HG02840 (cell line): Measurements from ENCODE around the gene PLAAT2.
"Not testable (repeated sequence)": the region's sequence is repeated elsewhere in the genome, so short reads cannot be mapped to it uniquely, and the experiment has no call there.

Source experiments
- ATAC-seq: cut with Tn5 transposase; IDR thresholded peaks from one replicate; pipeline ENCODE4 v1.9.1; 2021; ENCODE audit warnings: mild to moderate bottlenecking, moderate library complexity, moderate number of reproducible peaks; ENCODE audit not compliant: unreplicated experiment, low FRiP score

PLAAT2 gene

GRCh38 chr11:63551091-63551888, 11.9 kb downstream of the PLAAT2 start:
- no peak for ATAC-seq

DNA sequence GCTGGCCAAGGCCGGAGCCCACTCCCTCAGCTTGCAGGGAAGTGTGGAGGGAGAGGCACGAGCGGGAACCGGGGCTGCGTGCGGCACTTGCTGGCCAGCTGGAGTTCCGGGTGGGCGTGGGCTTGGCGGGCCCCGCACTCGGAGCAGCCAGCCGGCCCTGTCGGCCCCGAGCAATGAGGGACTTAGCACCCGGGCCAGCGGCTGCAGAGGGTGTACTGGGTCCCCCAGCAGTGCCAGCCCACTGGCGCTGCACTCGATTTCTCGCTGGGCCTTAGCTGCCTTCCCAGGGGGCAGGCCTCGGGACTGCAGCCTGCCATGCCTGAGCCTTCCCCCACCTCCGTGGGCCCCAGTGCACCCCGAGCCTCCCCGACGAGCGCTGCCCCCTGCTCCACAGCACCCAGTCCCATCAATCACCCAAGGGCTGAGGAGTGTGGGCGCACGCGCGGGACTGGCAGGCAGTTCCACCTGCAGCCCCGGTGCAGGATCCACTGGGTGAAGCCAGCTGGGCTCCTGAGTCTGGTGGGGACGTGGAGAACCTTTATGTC, 13.0 kb downstream of the PLAAT2 start:
- ATAC-seq: not testable (repeated sequence)

- no peak for ATAC-seq
Observed at GRCh38 chr11:63549411-63549810, 13.8 kb downstream of the PLAAT2 start.

DNA sequence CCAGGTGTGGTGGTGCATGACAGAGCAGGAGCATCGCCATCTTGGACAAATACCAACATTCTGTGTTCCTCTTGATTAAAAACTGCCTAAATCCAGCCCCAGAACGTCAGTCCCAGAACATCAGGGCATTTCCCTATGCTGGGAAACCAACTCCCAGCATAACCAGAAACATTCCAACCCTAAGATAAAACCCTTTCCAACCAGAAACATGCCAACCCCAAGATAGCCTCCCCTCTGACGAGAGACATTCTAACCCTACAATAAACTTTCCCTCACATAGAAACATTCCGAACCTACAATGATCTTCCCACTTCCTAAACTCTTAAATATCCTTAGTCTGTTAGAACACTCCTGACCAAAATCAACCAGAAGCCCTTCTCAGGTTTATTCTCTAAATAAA, 15.0 kb downstream of the PLAAT2 start:
- ATAC-seq: no peak

DNA sequence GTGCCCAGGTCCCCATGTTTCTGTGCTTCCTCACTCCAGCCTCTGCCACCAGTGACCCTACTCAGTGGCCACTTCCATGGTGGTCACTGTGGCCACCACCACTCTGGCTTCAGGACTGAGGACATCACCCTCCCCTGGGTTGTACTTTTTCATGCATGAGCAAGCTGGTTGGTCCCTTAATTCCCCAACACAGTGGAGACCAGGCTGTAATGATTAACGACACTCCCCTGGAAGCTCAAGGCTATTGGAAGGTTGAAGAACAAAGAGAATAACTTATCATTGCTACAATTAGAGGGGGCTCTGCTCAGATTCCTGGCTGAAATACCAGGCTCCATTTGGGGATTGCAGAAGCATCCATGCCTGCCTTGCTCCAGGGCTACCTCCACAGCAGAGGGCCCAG, 16.1 kb downstream of the PLAAT2 start:
- ATAC-seq: no peak

- no peak for ATAC-seq
Observed at GRCh38 chr11:63543711-63544110, 19.5 kb downstream of the PLAAT2 start.

GRCh38 chr11:63542506-63542905, 20.7 kb downstream of the PLAAT2 start:
- ATAC-seq: not testable (repeated sequence)

GRCh38 chr11:63537293-63538101, 25.7 kb downstream of the PLAAT2 start:
- ATAC-seq: no peak

GRCh38 chr11:63536669-63537292, 26.4 kb downstream of the PLAAT2 start, which contains the start of gene PLAAT4:
TSS of gene PLAAT4 (plus strand) at chr11:63536808. CDS start at chr11:63536869, 61 bp downstream.
- no peak for ATAC-seq

- ATAC-seq: no peak
Observed at GRCh38 chr11:63535734-63536133, 27.4 kb downstream of the PLAAT2 start.

GRCh38 chr11:63534895-63535461, 28.2 kb downstream of the PLAAT2 start:
- no peak for ATAC-seq

DNA sequence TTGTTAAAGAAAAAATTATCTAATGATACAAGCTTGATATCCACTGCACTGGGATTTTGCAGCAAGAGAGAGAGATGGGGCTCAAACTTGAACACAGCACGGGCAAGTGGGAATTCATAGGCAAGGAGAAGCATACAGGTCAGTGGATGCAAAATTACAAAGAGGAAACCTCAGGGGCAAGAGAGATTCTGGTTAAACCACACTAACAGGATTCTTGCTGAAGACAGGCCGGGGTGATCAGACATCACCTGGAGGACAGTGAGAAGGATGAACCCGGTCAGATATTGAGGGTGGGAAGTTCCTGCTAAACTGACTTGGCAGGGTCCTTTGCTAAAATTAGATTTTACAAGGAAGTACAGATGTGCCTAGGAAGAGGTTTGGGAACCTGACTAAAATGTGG, 29.1 kb downstream of the PLAAT2 start:
- ATAC-seq: no peak

DNA sequence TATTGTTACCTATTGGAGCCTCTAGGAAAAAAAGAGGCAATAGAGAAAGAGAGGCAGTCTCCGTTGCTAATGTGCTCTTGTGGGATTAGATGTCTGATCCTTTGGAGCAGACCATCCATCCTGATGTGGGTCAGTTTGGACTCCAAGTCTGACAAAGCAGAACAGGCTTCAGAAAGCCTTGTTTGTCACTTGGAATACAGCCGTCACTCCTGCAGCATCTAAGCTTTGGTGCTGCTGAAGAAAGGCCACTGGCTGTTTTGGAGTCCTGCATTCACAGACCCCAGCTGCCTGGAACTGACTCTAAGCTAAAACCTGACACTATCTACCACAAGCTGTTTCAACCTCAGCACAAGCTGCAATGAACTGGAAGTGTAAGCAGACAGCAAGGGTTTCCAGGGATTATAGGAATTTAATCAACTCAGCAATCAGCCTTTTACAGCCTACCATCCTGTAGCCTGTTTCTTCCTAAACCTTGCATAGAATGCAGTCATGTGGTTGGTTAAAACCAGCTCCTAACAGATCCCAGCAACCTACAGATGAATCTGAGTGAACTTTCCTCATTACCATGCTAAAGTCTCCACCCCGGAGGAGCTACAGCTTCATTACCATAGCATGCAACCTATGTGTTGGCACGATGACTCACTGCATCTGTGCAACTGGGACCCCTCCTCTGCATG, 30.2 kb downstream of the PLAAT2 start:
- ATAC-seq: no peak

DNA sequence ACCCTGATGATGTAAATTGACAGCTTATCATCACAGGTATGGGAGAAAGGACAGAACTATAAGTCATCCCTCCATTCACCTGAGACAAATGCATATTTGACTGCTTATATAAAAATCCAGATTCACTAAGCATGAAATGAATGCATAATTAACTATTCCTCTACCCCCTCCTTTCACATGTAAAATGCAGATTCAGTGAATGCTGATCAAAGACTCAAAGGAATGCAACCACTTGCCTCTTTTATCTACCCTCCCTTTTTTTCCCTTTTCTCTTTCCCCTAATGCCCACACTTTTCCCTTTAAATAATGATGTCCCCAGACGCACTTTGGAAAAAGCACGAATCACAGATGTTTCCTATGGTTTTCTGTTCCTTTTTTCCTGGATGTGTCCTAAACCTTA, 31.1 kb downstream of the PLAAT2 start:
- ATAC-seq: no peak

GRCh38 chr11:63531074-63531792, 31.9 kb downstream of the PLAAT2 start:
- ATAC-seq: not testable (repeated sequence)

- ATAC-seq: no peak
Observed at GRCh38 chr11:63530021-63530420, 33.2 kb downstream of the PLAAT2 start.

DNA sequence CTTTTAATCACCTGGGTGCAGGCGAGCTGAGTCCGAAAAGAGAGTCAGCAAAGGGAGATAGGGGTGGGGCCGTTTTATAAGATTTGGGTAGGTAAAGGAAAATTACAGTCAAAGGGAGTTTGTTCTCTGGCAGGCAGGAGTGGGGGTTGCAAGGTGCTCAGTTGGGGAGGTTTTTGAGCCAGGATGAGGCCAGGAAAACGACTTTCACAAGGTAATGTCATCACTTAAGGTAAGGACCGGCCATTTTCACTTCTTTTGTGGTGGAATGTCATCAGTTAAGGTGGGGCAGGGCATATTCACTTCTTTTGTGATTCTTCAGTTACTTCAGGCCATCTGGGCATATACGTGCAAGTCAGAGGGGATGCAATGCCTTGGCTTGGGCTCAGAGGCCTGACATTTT, 33.8 kb downstream of the PLAAT2 start:
- ATAC-seq: not testable (repeated sequence)

DNA sequence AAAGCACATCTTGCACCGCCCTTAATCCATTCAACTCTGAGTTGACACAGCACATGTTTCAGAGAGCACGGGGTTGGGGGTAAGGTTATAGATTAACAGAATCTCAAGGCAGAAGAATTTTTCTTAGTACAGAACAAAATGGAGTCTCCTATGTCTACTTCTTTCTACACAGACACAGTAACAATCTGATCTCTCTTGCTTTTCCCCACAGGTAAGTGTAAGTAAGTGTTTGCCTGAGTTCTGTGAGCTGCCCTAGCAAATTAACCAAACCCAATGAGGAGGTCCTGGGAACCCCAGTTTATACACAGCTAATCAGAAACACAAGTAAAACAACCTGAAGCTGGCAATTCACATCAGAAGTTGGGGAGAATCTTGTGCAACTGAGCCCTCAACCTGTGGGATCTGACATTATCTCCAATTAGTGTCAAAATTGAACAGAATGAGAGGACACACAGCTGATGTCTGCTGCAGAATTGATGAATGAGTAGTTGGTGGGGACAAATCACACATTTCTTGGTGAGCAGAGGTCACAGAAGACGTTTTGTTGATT, 34.4 kb downstream of the PLAAT2 start:
- not testable (repeated sequence) for ATAC-seq

GRCh38 chr11:63528156-63528555, 35.0 kb downstream of the PLAAT2 start:
- ATAC-seq: not testable (repeated sequence)
